GM19467 (cell line): ENCODE data around the gene CYB5B.

Experiments
- ATAC-seq: cut with Tn5 transposase; IDR thresholded peaks from one replicate; pipeline ENCODE4 v1.9.1; 2021; ENCODE audit warnings: mild to moderate bottlenecking, moderate library complexity; ENCODE audit not compliant: unreplicated experiment

CYB5B gene

GRCh38 chr16:69424053-69424934 lies at the start of gene CYB5B:
CYB5B (plus strand) TSS chr16:69424619; CDS start chr16:69424684, 65 bp downstream.
- peak; percentile 97 for ATAC-seq

- no peak for ATAC-seq
These were observed 47.9 kb upstream of the CYB5B start for GRCh38 chr16:69376393-69377059.

GRCh38 chr16:69378036-69378435 lies 46.4 kb upstream of the CYB5B start:
- no peak for ATAC-seq

GRCh38 chr16:69378760-69379159 lies 45.7 kb upstream of the CYB5B start:
- no peak for ATAC-seq

GRCh38 chr16:69381231-69381630 lies 43.2 kb upstream of the CYB5B start:
- no peak for ATAC-seq

- no peak for ATAC-seq
These were observed 42.0 kb upstream of the CYB5B start for GRCh38 chr16:69382421-69382820.

GRCh38 chr16:69384974-69385373 lies 39.4 kb upstream of the CYB5B start:
- no peak for ATAC-seq

- no peak for ATAC-seq
These were observed 37.8 kb upstream of the CYB5B start for GRCh38 chr16:69386596-69386995.

- ATAC-seq, result no peak
These were observed 30.2 kb upstream of the CYB5B start for GRCh38 chr16:69393898-69394849.

GRCh38 chr16:69395859-69396186 lies 28.6 kb upstream of the CYB5B start:
- ATAC-seq, result no peak

GRCh38 chr16:69396187-69397061 lies 28.0 kb upstream of the CYB5B start:
- no peak for ATAC-seq

GRCh38 chr16:69397821-69398521 lies 26.4 kb upstream of the CYB5B start:
- ATAC-seq, result no peak

- ATAC-seq, result no peak
These were observed 25.1 kb upstream of the CYB5B start for GRCh38 chr16:69399361-69399760.

GRCh38 chr16:69402439-69402838 lies 22.0 kb upstream of the CYB5B start:
- no peak for ATAC-seq

GRCh38 chr16:69404275-69404805 lies 20.1 kb upstream of the CYB5B start:
- no peak for ATAC-seq

GRCh38 chr16:69405326-69405725 lies 19.1 kb upstream of the CYB5B start:
- no peak for ATAC-seq

- no peak for ATAC-seq
These were observed 18.7 kb upstream of the CYB5B start for GRCh38 chr16:69405757-69406156.

GRCh38 chr16:69406780-69407331 lies 17.6 kb upstream of the CYB5B start:
- no peak for ATAC-seq

- ATAC-seq, result no peak
These were observed 16.6 kb upstream of the CYB5B start for GRCh38 chr16:69407702-69408323.
